ENCODE results near the gene TMEM242.
"Not testable (repeated sequence)": the region's sequence is repeated elsewhere in the genome, so short reads cannot be mapped to it uniquely, and the experiment has no call there.

Gene TMEM242

GRCh38 chr6:157358287-157358686, 35.0 kb upstream of the TMEM242 start:
- no peak for TF ChIP-seq CTCF (IDR thresholded peaks at IDR 0.05; ENCODE audit: low read depth, low read length)
- DNase-seq (ENCODE audit: extremely low read depth, low read depth): no peak

GRCh38 chr6:157346373-157346772, 23.1 kb upstream of the TMEM242 start:
- no peak for TF ChIP-seq CTCF (IDR thresholded peaks at IDR 0.05; ENCODE audit: low read depth, low read length)
- DNase-seq (ENCODE audit: extremely low read depth, low read depth): no peak

- no peak for TF ChIP-seq CTCF (IDR thresholded peaks at IDR 0.05; ENCODE audit: low read depth, low read length)
- DNase-seq (ENCODE audit: extremely low read depth, low read depth): no peak
These were observed 20.4 kb upstream of the TMEM242 start for GRCh38 chr6:157343732-157344131.

GRCh38 chr6:157339432-157339831, 16.1 kb upstream of the TMEM242 start:
- no peak for DNase-seq (ENCODE audit: extremely low read depth, low read depth)
- no peak for TF ChIP-seq CTCF (IDR thresholded peaks at IDR 0.05; ENCODE audit: low read depth, low read length)

GRCh38 chr6:157337751-157338150, 14.4 kb upstream of the TMEM242 start:
- TF ChIP-seq CTCF (IDR thresholded peaks at IDR 0.05; ENCODE audit: low read depth, low read length): no peak
- no peak for DNase-seq (ENCODE audit: extremely low read depth, low read depth)

GRCh38 chr6:157337276-157337675, 14.0 kb upstream of the TMEM242 start:
- not testable (repeated sequence) for DNase-seq (ENCODE audit: extremely low read depth, low read depth)

GRCh38 chr6:157335829-157336228, 12.5 kb upstream of the TMEM242 start:
- DNase-seq (ENCODE audit: extremely low read depth, low read depth): no peak
- no peak for TF ChIP-seq CTCF (IDR thresholded peaks at IDR 0.05; ENCODE audit: low read depth, low read length)

GRCh38 chr6:157333956-157334355, 10.6 kb upstream of the TMEM242 start:
- TF ChIP-seq CTCF (IDR thresholded peaks at IDR 0.05; ENCODE audit: low read depth, low read length): no peak
- no peak for DNase-seq (ENCODE audit: extremely low read depth, low read depth)

All from AG09319 (cell line).